ENCODE results near the gene CASP10.

Gene CASP10

DNA sequence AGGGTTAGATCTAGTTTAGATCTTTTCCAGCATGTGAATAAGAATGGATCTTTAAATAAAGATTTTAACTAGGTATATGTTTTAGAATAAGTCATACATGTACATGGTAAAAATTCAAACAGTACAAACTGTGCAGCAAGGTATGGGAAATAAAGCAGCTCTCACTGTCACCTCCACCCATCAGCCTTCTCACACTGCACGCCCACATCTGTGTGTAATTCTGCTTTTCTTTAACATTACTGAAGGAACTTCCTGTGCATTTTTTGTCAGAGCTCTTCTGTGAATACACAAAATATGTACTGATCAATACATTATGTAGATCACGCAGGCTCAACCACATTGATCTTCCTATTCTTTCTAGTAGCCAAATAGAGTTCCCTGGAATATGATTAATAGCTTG, 80.8 kb downstream of the CASP10 start:
- DNase-seq: no peak

- no peak for DNase-seq
Observed at GRCh38 chr2:201264472-201265173, 81.7 kb downstream of the CASP10 start.

DNA sequence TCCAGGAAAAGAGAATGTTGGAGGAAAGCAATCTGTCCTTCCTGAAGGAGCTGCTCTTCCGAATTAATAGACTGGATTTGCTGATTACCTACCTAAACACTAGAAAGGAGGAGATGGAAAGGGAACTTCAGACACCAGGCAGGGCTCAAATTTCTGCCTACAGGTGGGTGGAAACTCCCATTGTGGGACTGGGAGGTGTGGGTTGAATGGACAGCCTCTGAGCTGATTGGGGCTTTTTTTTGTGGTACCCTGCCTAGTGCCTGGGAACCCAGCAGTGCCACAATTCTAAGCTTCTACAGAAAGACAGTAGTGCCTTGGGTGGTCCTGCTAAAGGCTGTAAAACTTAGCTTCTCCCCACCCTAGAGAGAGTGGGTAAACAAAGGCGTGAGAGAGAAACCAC, 83.7 kb downstream of the CASP10 start:
- DNase-seq: no peak

- DNase-seq: no peak
Observed at GRCh38 chr2:201267278-201268030, 84.5 kb downstream of the CASP10 start.

DNA sequence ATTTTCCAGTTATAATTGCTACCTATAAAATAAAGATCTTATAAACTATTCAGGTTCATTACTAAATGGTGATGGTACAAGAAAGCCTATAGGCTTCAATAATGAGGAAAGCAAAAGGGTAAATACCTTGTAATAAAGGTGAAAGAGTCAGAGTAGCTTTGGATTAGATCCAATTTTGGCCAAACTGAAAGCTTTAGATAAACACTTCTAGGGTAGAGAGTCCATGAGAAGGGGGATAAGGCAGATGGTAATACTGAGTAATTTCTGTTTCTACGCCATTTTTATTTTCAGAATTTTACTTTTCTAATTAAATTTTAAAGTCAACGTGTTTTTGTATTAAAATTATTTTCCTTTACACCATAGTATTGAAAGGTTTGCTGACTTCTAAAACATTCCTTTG, 86.8 kb downstream of the CASP10 start:
- DNase-seq: no peak

DNA sequence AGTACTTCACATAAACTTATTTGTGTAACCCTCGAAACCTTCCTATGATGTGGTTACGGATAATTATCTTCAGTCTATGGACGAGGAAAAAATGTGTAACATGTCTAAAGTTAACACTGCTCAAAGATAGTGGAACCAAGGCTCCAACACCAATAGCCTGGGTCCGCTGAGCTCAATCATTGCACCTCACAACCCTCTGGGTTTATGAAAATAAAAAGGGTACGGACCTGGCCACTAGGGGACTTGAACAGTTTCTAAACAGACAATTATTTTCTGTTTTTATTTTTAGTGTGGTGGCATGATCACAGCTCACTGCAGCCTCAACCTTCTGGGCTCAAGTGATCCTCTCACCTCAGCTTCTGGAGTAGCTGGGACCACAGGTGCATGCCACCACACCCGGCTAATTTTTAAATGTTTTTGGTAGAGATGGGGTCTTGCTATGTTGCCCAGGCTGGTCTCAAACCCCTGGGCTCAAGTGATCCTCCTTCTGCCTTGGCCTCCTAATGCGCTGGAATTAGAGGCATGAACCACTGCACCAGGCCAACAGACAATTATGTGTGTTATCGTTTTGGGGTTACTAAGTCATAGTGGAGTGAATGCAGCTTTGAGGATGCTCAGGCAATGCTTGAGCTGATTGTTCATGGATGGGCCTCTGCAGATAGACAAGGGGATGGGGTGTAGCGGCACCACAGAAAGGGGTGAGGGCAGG, 87.5 kb downstream of the CASP10 start:
- DNase-seq: no peak

DNA sequence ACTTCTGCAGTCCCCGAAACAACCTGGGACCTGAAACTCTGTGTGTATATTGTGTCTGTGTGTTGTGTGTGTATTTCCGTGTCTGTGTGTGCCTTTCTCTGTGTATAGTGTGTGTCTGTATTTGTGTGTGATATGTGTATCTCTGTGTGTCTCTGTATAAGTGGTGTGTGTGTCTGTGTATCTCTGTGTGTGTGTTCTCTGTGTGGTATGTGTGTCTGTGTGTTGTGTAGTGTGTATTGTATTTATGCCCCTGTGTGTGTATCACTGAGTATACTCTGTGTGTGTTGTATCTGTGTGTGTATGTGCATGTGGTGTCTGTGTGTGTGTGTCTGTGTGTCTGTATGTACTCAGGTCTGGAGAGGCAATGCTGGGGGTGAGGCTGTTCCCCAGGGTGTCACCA, 89.0 kb downstream of the CASP10 start:
- DNase-seq: no peak

- no peak for DNase-seq
Observed at GRCh38 chr2:201273330-201273983, 90.5 kb downstream of the CASP10 start.

- DNase-seq: no peak
Observed at GRCh38 chr2:201275069-201275468, 92.1 kb downstream of the CASP10 start.

GRCh38 chr2:201275990-201276389, 93.0 kb downstream of the CASP10 start:
- DNase-seq: no peak

GRCh38 chr2:201276511-201276910, 93.6 kb downstream of the CASP10 start:
- no peak for DNase-seq

Data from EL (cell line).